Measurements from ENCODE around the gene SLC12A8.

SLC12A8 gene
- total RNA-seq, result 0 to 0.13 reads per million in 2 donors

DNA sequence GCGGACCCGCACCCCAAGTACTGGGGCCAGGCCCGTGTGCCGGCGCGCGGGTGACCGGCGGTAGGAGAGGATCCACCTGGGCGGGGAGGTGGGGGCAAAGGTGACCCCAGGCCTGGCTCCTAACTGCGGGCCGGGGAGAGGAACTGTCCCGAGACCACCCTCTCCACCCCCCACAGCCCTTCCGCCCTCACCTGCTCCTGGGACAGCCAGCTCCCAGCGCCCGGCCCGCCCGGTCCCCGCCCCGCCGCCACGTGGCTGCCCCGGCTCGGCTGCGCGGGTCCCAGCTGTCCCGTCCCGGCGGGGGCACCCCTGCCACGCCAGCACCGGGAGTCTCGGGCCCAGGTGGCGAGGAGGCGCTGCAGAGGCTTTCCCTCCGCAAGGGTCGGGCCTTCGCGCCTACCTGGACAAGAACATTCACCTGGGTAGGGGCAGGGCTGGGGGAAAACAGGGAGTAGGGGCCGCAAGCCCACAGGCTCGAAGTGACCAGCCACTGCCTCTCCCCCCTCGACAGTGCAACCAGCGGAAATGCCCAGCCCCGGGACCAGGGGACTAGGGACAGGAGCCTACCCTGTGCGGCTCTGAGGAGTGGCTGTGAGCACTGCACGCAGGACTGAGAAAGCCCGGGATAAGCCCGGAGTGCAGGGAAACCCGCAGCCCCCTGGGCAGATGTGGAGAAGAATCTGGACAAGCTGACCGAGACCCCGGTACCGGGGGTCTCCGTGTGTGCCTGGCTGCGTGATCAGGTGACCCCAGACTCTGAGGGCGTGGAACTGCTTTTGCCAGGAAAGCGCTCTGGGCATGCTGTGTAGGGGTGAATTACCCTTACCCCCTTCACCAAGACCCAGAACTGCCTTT is at the start of gene SLC12A8:
Gene SLC12A8, minus strand, starts transcription at position 240 of the 855 bp plus-strand sequence. CDS start 1,399 bp downstream, outside the sequence.
- no peak for DNase-seq

GRCh38 chr3:125262161-125262560 is 49.6 kb upstream of the SLC12A8 start:
- no peak for DNase-seq

DNA sequence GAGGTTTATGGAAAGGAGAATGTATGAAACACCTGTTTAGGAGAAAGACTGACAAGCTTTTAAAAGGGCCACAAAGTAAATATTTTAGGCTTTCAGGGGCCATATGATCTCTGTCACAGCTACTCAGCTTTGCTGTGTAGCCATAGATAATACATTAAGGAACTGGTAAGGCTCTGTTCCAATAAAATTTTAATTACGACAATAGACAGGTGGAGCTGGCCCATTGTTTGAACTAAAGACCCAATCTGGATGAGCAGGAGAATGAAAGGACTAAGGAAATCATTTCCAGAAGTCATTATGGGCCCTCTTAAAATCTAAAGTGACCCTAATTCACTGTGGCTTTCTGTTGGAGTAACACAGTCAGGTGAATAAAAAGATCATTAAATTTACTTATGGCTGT is 48.5 kb upstream of the SLC12A8 start:
- no peak for DNase-seq

DNA sequence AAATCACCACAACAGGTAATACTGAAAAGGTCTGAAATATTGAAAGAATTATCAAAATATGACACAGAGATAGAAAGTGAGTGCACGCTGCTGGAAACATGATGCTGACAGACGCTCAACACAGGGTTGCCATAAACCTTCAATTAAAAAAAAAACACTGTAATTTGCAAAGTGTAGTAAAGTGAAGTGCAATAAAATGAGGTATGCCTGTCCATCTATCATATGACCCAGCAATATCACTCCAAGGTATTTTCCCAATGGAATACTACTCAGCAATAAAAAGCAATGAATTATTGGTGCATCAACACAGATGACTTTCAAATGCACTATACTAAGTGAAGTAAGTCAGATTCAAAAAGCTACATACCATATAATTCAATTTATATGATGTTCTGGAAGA is 47.6 kb upstream of the SLC12A8 start:
- no peak for DNase-seq

DNA sequence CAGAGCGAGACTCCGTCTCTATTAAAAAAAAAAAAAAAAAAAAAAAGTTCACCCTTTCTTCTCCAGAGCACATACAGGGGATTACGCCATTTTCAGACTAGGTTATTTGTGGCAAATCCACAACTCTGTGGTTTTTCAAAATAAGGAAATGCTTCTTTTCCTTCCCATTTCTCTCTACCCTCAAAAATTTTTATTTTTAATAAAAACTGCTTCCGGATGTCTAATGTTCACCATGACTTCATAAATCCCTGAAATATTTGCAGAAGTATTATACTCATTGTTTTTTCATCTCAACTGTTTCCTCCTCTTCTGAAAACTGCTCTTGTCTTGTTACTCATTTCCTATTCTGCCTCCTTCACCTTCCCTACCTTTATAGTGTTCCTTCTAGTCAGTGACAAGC is 45.0 kb upstream of the SLC12A8 start:
- no peak for DNase-seq

DNA sequence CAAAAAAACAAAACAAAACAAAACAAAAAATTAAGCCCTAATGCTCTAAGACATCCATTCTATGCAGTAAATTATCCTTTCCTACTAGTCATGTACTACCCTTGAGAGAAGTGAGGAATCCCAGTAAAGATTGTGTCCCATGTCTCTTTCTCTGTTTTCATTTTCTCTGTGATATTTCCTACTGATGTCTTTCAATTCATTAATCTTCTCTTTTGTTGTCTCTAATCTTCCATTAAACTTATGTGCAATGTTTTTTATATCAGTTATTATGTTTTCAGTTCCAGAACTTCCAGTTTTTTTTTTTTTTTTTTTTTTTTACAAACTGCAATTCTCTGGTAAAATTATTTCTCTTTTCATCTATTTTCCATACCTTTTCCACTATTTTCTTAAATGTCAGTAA is 44.1 kb upstream of the SLC12A8 start:
- no peak for DNase-seq

DNA sequence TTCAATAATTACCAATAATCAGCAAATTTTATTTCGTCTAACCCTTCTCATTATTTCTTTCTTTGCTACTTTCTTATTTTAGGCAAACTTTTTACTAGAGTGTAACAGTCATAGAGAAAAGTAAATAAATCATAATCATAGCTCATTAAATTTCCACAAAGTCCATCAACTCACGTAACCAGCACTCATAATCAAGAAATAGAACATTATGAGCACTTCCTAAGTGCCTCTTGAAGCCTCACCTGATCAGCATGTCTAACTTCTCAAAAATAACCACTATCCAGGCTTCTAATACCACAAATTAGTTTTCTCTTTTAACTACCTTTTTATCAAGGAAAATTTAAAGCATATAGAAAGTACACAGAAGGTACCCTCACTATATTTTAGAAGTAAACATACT is 38.4 kb upstream of the SLC12A8 start:
- no peak for DNase-seq

DNA sequence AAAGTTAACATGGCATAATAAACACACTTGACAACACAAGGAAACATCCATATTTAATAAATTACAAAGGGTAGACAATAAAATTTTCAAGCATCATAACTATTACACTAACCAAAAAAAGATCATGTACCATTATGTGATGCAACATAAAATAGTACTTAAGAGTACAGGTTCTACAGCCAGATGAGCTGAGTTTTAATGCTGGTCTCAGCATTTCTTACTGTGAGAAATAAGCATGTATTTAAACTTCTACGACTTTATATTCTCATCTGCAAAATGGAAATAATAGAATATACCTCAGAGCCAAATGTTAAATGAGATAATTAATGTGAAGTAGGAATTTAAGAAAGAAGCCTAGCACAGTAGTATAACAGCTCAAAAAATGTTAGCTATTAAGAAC is 33.7 kb upstream of the SLC12A8 start:
- DNase-seq, result no peak

DNA sequence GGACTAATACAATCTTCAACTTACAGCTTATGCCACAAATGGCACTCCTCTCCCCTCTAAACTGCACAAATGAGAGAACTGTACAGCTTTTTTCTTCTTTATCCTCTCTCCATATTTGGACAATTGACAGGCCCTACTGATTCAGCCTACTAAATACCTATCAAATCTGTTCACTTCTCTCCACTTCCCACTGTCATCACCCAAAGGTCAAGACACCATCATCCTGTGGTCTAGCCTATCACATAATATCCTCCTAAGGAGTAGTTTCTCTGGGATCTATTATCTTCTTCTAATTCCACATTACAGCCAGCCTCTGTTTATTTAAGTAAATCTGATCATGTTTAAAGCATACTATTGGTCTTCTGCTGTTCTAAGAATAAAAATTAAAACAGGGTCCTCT is 33.0 kb upstream of the SLC12A8 start:
- DNase-seq, result no peak

DNA sequence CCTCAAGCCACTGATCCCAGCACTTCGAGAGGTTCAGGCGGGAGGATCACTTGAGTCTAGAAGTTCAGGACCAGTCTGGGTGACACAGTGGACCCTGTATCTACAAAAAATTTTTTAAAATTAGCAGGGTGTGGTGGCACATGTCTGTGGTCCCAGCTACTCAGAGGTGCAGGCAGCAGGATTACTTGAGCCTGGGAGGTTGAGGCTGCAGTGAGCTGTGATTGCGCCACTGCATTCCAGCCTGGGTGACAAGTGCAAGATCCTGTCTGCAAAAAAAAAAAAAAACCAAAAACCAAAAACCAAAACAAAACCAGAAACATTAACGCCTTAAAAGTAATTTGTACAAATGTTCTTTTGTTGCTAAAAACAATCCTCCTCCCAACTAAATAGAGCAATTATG is 27.9 kb upstream of the SLC12A8 start:
- DNase-seq, result no peak

- DNase-seq, result no peak
These were observed 26.7 kb upstream of the SLC12A8 start for GRCh38 chr3:125239266-125239665.

DNA sequence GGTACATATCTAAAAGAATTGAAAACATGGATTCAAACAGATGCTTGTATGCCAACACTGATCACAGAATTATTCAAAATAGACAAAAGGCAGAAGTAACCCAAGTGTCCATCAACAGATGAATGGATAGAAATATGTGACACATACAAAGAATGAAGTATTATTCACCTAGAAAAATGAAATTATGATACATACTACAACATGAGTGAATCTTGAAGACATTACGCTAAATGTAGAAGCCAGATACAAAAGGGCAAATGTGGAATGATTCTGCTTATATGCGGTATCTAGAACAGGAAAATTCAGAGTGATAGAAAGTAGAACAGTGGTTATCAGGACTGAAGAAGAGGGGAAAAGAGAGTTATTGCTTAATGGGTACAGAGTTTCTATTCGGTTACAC is 26.2 kb upstream of the SLC12A8 start:
- DNase-seq, result no peak

DNA sequence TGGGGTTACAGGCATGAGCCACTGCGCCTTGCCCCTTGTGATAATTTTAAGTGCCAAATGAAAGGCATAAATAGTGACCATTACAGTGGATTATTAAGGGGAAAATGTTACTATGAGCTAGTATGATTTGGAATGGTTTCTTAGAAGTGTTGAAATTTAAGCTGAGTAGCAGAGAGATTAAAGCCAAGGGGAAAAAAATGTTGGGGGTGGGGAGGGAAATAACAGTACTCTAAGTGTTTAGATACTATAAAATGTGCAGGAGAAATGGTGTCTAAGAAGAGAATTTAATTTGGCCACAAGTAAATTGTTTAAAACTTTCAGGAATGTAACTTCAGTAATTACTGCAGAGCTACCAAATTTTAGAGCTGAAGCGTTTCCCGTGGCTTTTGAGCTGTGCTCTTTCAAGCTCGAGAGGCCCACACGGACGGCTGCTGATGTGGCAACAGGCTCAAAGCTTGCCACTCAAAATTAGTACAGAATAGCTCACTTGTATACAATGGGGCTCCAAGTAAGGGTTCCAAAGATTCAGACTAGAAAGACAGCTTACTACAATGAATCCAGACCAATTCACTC is 23.9 kb upstream of the SLC12A8 start:
- no peak for DNase-seq

- no peak for DNase-seq
These were observed 22.3 kb upstream of the SLC12A8 start for GRCh38 chr3:125234831-125235230.

DNA sequence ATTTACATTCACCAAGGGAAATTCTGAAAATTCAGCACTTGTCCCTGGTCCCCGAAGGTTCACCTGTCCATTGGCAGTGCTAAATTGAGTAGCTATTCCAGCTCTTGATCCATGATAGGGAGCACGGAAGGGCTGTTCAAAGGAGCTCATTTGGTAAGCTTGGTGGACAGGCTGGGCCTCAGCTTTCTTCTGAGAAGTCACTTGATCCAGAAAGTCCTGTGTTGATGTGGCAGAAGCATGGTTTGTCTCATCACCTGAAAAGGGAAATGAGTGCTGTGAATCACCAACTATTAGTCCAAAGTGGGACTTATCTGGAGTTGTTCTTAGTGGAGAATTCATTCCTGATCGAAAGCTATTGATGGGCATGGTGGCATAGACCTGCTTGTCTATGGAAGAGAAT is 19.9 kb upstream of the SLC12A8 start:
- peak in 1 of 5 experiments; percentile 7 for DNase-seq

GRCh38 chr3:125231895-125232294 is 19.3 kb upstream of the SLC12A8 start:
- DNase-seq, result peak in 1 of 5 experiments; percentile 31

GRCh38 chr3:125229707-125230106 is 17.2 kb upstream of the SLC12A8 start:
- no peak for DNase-seq

DNA sequence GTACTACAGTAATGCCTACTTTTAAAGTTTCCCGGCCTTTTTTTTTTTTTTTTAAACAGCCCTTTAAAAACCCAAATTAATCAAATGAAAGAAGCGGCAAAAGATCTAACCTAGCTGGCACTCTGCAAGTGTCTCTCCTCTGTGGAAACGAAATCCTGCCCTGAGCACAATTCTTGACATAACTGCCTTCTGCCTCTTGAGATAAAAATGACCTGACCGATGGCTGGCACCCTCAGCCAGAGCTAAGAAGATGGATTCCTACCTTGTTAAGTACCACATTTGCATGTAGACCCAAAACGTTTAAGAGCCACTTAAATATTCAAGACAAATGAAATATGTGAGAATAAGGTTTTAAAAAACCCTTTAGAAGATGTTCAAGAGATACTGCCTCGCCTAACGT is 16.6 kb upstream of the SLC12A8 start:
- DNase-seq, result no peak

GRCh38 chr3:125221831-125222230 is 9.3 kb upstream of the SLC12A8 start:
- no peak for DNase-seq

DNA sequence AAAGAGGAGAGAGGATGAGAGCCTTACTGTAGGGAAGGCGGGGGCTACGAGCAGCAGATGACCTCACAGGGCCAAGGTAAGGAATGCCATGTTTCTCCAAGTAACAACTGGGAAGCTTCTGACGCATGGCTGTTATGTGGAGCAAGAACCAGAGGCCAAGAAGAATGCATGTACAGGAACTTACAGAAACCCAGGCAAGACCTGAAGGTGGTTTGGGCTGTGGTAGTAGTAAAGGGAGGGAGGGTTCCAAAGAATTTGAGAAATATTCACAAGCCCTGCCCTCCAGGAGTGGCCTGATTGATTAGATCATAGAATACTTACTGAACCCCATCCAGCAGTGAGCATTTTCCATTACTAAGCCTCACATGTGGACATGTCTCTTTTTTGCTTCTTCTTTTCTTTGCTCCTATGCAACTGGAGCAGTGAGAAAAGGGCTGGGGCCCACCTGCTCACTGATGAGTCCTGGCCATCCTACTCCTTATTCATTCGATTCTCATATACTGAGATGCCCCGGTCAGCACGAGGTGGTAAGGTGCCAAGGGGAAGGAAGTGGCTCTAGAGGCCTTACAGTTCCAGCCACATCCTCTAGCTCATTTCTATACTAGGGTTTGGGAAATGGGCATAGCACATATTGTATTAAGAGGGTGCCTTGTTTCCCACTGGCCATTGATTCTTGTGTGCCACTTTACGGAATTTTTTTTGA is 8.3 kb upstream of the SLC12A8 start:
- DNase-seq, result no peak

GRCh38 chr3:125220183-125220582 is 7.6 kb upstream of the SLC12A8 start:
- no peak for DNase-seq

GRCh38 chr3:125219261-125219701 is 6.7 kb upstream of the SLC12A8 start:
- DNase-seq, result no peak

GRCh38 chr3:125214738-125215137 is 2.2 kb upstream of the SLC12A8 start:
- DNase-seq, result peak in 1 of 5 experiments; percentile 70
